ENCODE data around the gene BTNL9.
A peak's percentile ranks its signal among the peaks of the same experiment; 100 is the strongest.
"Not testable (repeated sequence)": the region's sequence is repeated elsewhere in the genome, so short reads cannot be mapped to it uniquely, and the experiment has no call there.

BTNL9 gene

DNA sequence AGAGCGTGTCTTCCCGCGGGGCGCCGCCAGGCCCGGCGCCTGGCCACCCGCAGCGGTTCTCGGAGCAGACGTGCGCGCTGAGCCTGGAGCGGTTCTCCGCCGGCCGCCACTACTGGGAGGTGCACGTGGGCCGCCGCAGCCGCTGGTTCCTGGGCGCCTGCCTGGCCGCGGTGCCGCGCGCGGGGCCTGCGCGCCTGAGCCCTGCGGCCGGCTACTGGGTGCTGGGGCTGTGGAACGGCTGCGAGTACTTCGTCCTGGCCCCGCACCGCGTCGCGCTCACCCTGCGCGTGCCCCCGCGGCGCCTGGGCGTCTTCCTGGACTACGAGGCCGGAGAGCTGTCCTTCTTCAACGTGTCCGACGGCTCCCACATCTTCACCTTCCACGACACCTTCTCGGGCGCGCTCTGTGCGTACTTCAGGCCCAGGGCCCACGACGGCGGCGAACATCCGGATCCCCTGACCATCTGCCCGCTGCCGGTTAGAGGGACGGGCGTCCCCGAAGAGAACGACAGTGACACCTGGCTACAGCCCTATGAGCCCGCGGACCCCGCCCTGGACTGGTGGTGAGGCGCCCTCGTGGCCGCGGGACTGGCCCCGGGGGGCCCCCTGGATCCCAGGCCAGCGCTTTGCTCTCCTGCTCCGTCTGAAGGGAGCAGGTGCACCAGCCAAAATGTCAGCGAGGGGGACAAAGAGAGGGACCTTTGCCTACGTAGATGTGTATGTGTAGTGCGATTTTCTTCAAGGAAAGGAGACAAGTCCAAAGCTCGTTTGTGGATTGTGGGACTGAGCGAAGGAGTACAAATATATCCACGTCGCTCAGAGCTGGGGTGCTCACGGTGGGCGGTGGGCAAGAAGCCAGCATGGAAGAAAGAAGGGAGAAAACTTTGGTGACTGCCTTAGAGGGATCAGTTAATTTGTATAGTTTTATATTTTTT, 19.5 kb downstream of the BTNL9 start:
- DNase-seq (ENCODE audit: extremely low spot score, insufficient read length, low read depth) (no peak), FAIRE-seq (no peak)

DNA sequence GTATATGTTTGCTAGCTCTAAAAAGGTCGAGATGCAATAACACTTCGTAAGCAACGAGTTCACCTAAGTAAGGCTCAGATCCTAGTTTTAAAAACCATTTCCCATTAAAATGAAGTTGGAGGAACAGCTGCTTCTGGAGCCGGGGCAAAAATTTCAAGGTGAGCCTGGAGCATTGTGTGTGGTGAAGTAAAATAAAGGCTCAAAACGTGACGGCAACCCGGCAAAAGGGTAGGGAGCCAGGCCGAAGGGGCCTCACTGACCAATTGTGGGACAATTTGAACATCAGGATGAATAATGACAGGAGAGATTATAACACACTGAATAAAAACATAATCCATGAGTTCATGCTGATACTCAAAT, 20.1 kb downstream of the BTNL9 start:
- FAIRE-seq (no peak), DNase-seq (ENCODE audit: extremely low spot score, insufficient read length, low read depth) (no peak)

- FAIRE-seq: no peak
- DNase-seq (ENCODE audit: extremely low spot score, insufficient read length, low read depth): no peak
Observed at GRCh38 chr5:181060924-181061323, 20.9 kb downstream of the BTNL9 start.

- FAIRE-seq (no peak), DNase-seq (ENCODE audit: extremely low spot score, insufficient read length, low read depth) (no peak)
Observed at GRCh38 chr5:181061645-181062044, 21.6 kb downstream of the BTNL9 start.

- no peak for DNase-seq (ENCODE audit: extremely low spot score, insufficient read length, low read depth)
- no peak for FAIRE-seq
Observed at GRCh38 chr5:181062631-181063030, 22.6 kb downstream of the BTNL9 start.

DNA sequence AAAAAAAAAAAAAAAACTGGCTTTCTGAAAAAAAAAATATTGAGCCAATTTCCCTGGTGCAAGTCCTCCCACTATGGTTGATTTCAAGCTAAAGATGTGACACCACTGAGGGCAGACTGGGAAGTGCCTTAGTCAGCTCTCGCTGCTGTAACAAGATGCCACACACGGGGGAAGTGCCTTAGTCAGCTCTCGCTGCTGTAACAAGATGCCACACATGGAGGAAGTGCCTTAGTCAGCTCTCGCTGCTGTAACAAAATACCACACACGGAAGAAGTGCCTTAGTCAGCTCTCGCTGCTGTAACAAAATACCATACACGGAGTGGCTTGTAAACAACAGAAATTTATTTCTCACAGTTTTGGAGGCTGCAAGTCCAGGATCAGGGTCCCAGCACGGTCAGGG, 23.4 kb downstream of the BTNL9 start:
- DNase-seq (ENCODE audit: extremely low spot score, insufficient read length, low read depth) (no peak), FAIRE-seq (no peak)

GRCh38 chr5:181064987-181065386, 24.9 kb downstream of the BTNL9 start:
- DNase-seq (ENCODE audit: extremely low spot score, insufficient read length, low read depth): no peak
- FAIRE-seq: no peak

DNA sequence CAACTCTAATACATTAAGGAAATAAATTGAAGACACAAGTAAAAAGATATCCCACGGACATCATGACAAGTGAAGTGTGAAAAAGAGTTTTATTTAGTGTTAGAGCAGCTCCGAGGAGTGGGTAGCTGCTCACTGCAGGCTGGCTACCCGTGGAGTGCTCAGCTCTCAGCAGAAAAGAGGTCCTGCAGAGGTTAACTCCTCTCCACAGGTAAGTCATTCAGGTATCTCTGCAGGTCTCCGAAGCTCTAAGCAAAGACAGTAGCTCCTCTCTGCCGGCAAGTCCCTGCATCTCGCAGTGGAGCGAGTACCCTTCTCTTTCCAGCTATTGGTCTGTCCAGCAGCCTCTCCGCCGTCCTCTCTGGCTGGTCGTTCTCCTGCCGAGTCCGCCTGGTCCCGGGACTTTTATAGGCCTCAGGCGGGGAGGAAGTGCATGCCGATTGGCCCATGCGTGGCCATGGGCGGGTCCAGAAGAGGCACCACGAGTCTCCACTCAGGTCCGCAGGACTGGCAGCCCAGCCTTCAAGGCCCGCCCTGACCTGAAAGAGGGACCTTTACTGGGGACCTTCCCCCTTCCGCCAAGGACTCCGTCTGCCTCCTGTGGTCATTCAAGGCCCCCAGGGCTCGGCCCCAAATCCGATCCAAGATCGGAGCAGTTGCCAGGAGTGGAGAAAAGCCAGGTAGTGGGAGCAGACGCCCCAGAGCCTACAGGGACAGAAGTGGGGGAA, 29.9 kb downstream of the BTNL9 start:
- FAIRE-seq (no peak), DNase-seq (ENCODE audit: extremely low spot score, insufficient read length, low read depth) (no peak)

GRCh38 chr5:181070523-181070922, 30.5 kb downstream of the BTNL9 start:
- DNase-seq (ENCODE audit: extremely low spot score, insufficient read length, low read depth): no peak
- no peak for FAIRE-seq

DNA sequence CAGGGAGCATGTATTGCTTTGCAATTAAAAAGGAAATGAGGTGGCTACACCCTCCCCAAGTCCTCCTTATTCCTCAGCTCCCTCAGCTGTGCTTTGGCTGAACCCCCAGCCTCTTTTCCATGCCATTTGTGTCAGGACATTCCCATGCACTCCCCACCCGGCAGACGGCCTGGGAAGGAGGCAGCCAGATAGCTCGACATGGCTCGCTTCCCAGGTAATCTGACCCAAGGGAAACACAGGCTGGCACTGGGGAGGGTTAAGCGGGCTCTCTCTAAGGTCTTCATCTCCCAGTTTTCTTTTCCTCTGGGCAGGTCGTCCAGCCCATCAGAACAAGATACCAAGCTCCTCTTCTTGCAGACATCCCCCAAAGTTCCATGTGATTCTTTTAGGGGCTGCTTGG, 31.2 kb downstream of the BTNL9 start:
- DNase-seq (ENCODE audit: extremely low spot score, insufficient read length, low read depth): no peak
- no peak for FAIRE-seq

DNA sequence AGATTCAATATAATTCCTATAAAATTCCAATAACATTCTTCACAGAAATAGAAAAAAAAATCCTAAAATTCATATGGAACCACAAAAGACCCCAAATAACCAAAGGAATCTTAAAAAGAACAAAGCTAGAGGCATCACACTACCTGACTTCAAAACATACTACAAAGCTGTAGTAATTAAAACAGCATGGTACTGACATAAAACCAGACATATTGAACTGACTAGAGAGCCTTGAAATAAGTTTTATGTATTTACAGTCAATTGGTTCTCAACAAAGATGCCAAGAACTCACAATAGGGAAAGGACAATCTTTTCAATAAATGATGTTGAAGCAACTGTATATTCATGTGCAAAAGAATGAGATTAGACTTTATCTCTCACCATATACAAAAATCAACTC, 36.9 kb downstream of the BTNL9 start:
- FAIRE-seq (no peak), DNase-seq (ENCODE audit: extremely low spot score, insufficient read length, low read depth) (no peak)

DNA sequence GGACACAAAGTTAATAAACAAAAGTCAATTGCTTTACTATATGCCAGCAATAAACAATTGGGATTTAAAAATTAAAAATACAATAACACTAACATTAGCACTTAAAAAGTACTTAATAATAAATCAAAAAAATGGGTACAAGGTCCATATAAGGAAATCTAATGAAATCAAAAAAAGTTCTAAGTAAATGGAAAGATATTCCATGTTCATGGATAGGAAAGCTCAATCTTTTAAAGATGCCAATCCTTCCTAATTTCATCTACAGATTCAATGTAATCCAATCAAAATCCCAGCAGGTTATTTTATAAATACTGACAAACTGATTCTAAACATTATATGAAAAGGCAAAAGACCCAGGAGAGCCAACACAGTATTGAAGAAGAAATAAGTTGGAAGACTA, 41.9 kb downstream of the BTNL9 start:
- DNase-seq (ENCODE audit: extremely low spot score, insufficient read length, low read depth) (no peak), FAIRE-seq (no peak)

- DNase-seq (ENCODE audit: extremely low spot score, insufficient read length, low read depth): no peak
- FAIRE-seq: no peak
Observed at GRCh38 chr5:181084621-181085195, 44.6 kb downstream of the BTNL9 start.

DNA sequence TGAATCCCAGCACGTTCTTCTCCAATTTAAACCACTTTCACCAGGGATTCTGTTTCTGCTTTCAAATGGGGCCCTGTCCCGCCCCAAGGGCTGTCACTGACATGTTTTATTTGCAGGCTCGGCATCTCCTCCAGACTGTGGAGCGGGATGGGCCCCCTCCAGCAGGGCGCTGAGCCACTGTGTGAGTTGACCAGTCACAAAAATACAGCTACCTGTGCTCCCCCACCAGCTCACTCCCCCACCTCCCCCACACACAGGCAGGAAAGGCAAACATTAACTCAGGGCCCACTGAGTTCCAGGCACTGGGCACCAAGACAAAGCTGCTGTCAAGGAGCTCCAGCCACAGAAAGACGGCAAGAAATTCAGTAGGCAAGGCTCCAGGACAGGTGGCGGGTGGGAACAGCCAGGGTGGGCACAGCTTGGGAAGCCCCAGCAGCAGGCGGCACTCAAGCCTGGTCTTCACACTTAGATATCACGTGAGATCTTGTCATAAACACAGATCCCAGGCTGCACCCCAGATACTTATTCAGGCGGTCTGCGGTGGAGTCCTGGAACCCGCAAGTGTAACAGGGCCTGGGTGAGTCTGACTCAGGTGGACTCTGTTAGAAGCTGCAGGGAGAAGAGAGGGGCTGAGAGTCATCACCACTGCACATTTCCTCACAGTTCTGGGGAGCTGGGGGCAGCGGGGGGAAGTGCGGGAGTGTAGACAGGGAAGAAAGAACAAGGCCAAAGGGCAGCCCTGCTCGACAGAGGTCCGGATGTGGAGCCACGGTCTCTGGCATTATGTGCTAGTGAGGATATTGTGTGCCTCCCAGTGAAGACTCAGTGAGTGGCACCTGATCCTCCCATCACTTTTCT, 46.2 kb downstream of the BTNL9 start:
- DNase-seq (ENCODE audit: extremely low spot score, insufficient read length, low read depth): no peak
- FAIRE-seq: no peak

DNA sequence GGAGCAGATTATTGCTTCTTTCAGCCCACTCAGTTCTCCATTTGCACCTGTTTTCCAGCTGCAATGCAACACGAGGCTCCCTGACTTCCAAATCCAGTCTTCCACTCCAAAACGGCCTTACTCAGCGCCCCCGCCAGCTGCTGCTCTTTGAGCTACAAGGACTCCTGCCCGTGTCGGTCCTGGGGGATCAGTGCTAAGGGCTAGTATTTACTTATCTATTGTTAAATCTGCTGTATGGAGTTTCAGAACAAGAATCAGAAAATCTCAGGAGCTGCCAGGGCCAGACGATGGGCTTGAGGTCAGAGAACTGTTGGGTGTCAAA, 46.8 kb downstream of the BTNL9 start:
- FAIRE-seq (no peak), DNase-seq (ENCODE audit: extremely low spot score, insufficient read length, low read depth) (no peak)

DNA sequence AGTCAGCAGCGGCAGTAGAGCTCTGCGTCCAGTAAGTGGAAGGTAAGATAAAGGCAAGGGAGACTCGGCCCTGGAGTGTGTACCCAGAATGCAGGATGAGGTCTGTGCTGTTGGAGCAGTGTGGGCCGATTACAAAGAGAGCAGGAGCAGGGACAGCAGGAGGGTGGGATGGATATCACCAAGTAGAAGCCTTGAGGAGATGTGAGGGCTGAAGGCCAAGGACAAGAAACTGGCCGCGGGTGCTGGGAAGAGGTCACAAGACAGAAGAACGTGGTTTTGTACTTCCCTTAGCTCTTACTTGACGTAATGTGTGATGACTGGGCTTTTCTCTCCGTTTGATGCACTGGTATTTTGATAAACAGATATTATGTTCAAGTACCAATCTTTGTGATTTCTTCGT, 47.2 kb downstream of the BTNL9 start:
- DNase-seq (ENCODE audit: extremely low spot score, insufficient read length, low read depth) (no peak), FAIRE-seq (no peak)

DNA sequence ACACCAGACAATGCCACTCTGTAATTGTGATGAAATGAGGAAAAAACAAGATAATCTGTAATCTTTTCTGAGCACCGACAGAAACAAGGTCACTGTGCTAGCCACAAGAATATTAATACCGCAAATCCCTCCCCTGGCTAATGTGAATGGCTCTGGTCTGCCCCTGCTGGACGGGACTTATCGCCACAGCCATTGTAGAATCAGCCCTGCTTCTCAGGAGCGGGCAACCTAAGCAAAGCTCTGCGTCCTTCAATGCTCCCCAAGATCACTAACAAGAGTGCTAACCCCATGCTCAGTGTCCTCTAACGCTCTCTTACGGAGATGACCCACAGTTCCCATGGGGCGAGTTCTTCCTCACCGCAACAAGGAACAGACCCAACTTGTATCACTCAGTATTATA, 48.2 kb downstream of the BTNL9 start:
- FAIRE-seq: peak; percentile 9
- no peak for DNase-seq (ENCODE audit: extremely low spot score, insufficient read length, low read depth)

- FAIRE-seq: no peak
- no peak for DNase-seq (ENCODE audit: extremely low spot score, insufficient read length, low read depth)
Observed at GRCh38 chr5:181092428-181092827, 52.4 kb downstream of the BTNL9 start.

DNA sequence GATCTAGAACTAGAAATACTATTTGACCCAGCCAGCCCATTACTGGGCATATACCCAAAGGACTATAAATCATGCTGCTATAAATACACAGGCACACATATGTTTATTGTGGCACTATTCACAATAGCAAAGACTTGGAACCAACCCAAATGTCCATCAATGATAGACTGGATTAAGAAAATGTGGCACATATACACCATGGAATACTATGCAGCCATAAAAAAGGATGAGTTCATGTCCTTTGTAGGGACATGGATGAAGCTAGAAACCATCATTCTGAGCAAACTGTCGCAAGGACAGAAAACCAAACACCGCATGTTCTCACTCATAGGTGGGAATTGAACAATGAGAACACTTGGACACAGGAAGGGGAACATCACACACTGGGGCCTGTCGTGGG, 55.1 kb downstream of the BTNL9 start:
- DNase-seq (ENCODE audit: extremely low spot score, insufficient read length, low read depth); FAIRE-seq: not testable (repeated sequence)

DNA sequence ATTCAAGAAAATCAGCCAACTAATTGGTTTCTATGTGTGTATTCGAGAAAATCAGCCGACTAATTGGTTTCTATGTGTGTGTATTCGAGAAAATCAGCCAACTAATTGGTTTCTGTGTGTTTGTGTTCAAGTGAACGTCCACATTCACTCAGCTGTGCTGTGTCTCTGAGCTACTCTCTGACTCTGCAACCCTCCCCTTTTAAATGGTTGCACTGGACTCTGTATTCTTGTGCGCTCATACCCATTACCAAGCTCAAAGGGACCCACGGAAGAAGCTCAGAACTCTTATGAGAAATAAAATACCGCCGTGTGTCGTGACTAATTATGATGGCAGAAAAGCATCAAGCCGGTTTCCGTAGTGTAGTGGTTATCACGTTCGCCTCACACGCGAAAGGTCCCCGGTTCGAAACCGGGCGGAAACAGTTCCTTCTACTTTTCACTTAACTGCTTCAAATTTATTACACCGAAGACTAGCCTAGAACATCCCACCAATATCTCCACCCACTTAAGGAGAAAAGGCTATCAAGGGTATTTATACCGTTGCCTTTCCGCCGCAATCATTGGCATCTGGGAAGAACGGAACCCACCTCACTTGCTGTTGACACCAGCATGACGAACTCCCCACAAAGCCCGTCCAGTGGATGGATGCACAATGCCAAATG, 56.8 kb downstream of the BTNL9 start:
- FAIRE-seq: peak; percentile 63
- not testable (repeated sequence) for DNase-seq (ENCODE audit: extremely low spot score, insufficient read length, low read depth)

Data from GM18507 (cell line).